MM.1S (cell line): ENCODE measurements around the gene FAM237A.

Source experiments
- DNase-seq: peaks from one replicate; pipeline ENCODE4 v3.0.0-alpha.2; 2015
- H2AFZ ChIP-seq: fragments of 300-600 bp; sonication (generic); 2 replicates; pipeline ENCODE4 v1.6.0; 2016; ENCODE audit warnings: antibody characterized with exemption, low read length
- H3F3A ChIP-seq: fragments of 300-600 bp; sonication (generic); 2 replicates; pipeline ENCODE4 v1.6.1; 2016; ENCODE audit warnings: mild to moderate bottlenecking, antibody characterized with exemption, low read length, moderate library complexity, mixed read lengths; ENCODE audit not compliant: insufficient read depth
- H3K27ac ChIP-seq: fragments of 300-600 bp; sonication (generic); 2 replicates; pipeline ENCODE4 v1.5.1; 2016; ENCODE audit warnings: mild to moderate bottlenecking, low read length
- H3K27me3 ChIP-seq: fragments of 300-600 bp; sonication (generic); replicated peaks from 2 replicates; pipeline ENCODE4 v1.6.0; 2016; ENCODE audit warnings: low read length; ENCODE audit not compliant: insufficient read depth
- H3K36me3 ChIP-seq: fragments of 300-600 bp; sonication (generic); replicated peaks from 2 replicates; pipeline ENCODE4 v1.6.1; 2016; ENCODE audit warnings: mild to moderate bottlenecking, low read length, mixed read lengths; ENCODE audit not compliant: insufficient read depth
- H3K4me1 ChIP-seq: fragments of 300-600 bp; sonication (generic); 2 replicates; pipeline ENCODE4 v1.6.1; 2016; ENCODE audit warnings: low read length, mixed read lengths
- H3K4me2 ChIP-seq: fragments of 300-600 bp; sonication (generic); 2 replicates; pipeline ENCODE4 v1.6.0; 2016; ENCODE audit warnings: low read depth, low read length
- H3K4me3 ChIP-seq: fragments of 300-600 bp; sonication (generic); 2 replicates; pipeline ENCODE4 v1.5.1; 2016; ENCODE audit warnings: low read length, mixed read lengths
- H3K79me2 ChIP-seq: fragments of 300-600 bp; sonication (generic); 2 replicates; pipeline ENCODE4 v1.6.1; 2016; ENCODE audit warnings: mixed run types, low read length, mixed read lengths
- H3K9ac ChIP-seq: fragments of 300-600 bp; sonication (generic); 2 replicates; pipeline ENCODE4 v1.6.1; 2016; ENCODE audit warnings: low read length, mixed read lengths
- H3K9me2 ChIP-seq: fragments of 300-600 bp; sonication (generic); replicated peaks from 2 replicates; pipeline ENCODE4 v1.6.1; 2016; ENCODE audit warnings: mild to moderate bottlenecking, low read length, mixed read lengths; ENCODE audit not compliant: insufficient read depth
- H3K9me3 ChIP-seq: fragments of 300-600 bp; sonication (generic); replicated peaks from 2 replicates; pipeline ENCODE4 v1.6.1; 2016; ENCODE audit warnings: mild to moderate bottlenecking, low read length, mixed read lengths; ENCODE audit not compliant: insufficient read depth
- H4K20me1 ChIP-seq: fragments of 300-600 bp; sonication (generic); 2 replicates; pipeline ENCODE4 v1.6.1; 2016; ENCODE audit warnings: mild to moderate bottlenecking, low read length, moderate library complexity, mixed read lengths; ENCODE audit not compliant: insufficient read depth
- EZH2 ChIP-seq: fragments of 300-600 bp; sonication (generic); optimal IDR thresholded peaks from 2 replicates; pipeline ENCODE3; 2017; ENCODE audit warnings: low read depth, mild to moderate bottlenecking, antibody characterized with exemption, low read length, mixed read lengths
- EZH2phosphoT487 ChIP-seq: fragments of 300-600 bp; sonication (generic); IDR thresholded peaks from 2 replicates; pipeline ENCODE4 v1.6.1; 2018; ENCODE audit warnings: antibody characterized with exemption, low read length
- TF ChIP-seq, protein P1 (sequence below): fragments of 300-600 bp; sonication (generic); IDR thresholded peaks from 2 replicates; pipeline ENCODE4 v1.5.1; 2016; ENCODE audit warnings: antibody characterized with exemption, low read length, mixed read lengths

Gene FAM237A

DNA sequence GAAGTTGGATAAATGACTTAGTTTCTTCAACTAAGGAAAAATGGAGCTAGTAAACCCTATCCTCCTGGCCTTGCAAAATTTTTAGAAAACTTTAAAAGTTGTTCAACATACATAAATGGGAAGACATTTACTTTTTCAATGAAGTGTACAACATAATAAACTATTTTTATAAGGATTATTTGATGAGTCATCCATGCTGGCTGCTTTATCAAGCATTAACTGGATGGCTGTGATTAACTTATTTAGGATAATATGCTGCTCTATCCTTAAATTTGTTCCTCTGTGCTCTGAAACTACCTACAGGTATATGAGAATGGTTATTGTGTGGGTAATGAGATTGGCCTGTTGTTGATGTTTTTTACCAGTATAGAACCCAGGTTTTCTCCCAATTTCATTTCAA, 54.6 kb downstream of the FAM237A start:
- Histone ChIP-seq H3K4me3 (no peak overlapping the region), H3K9me3 (no peaks in the 10 kb centered on the region), H4K20me1 (no peaks in the 10 kb centered on the region), H3K4me1 (no peaks in the 10 kb centered on the region), H3K27me3 (no peaks in the 10 kb centered on the region), H3F3A (no peaks in the 10 kb centered on the region), H3K9ac (no peak overlapping the region), H3K9me2 (no peaks in the 10 kb centered on the region), H3K4me2 (no peak overlapping the region), H3K79me2 (no peaks in the 10 kb centered on the region), H3K27ac (no peak overlapping the region), H3K36me3 (no peaks in the 10 kb centered on the region), H2AFZ (no peak overlapping the region)
- DNase-seq: no peak
- TF ChIP-seq, protein P1, sequence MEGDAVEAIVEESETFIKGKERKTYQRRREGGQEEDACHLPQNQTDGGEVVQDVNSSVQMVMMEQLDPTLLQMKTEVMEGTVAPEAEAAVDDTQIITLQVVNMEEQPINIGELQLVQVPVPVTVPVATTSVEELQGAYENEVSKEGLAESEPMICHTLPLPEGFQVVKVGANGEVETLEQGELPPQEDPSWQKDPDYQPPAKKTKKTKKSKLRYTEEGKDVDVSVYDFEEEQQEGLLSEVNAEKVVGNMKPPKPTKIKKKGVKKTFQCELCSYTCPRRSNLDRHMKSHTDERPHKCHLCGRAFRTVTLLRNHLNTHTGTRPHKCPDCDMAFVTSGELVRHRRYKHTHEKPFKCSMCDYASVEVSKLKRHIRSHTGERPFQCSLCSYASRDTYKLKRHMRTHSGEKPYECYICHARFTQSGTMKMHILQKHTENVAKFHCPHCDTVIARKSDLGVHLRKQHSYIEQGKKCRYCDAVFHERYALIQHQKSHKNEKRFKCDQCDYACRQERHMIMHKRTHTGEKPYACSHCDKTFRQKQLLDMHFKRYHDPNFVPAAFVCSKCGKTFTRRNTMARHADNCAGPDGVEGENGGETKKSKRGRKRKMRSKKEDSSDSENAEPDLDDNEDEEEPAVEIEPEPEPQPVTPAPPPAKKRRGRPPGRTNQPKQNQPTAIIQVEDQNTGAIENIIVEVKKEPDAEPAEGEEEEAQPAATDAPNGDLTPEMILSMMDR: no peak
- TF ChIP-seq EZH2 (no peak), EZH2phosphoT487 (no peak)

DNA sequence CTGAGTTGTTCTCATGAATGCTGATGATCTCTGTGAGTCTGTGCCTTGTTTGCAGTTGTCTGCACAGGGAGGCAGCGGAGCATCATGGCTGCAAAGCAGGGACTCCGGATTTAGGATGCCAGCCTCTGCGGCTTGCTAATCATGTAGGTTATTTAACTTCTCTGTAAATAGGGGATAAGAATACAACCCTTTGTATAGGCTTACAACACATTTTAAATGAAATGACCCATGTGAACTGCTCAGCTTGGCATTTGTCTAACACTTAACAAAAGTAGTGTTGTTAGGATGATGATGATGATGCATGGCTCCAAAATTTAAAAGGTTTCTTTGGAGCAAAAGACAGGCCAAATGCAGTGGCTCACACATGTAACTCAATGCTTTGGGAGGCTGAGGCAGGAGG, 56.5 kb downstream of the FAM237A start:
- Histone ChIP-seq H3K27me3 (no peaks in the 10 kb centered on the region), H3F3A (no peaks in the 10 kb centered on the region), H3K9me3 (no peaks in the 10 kb centered on the region), H3K9me2 (no peaks in the 10 kb centered on the region), H4K20me1 (no peaks in the 10 kb centered on the region), H3K4me2 (no peak overlapping the region), H3K4me3 (no peak overlapping the region), H3K4me1 (no peaks in the 10 kb centered on the region), H2AFZ (no peak overlapping the region), H3K36me3 (no peaks in the 10 kb centered on the region), H3K9ac (no peak overlapping the region), H3K27ac (no peak overlapping the region), H3K79me2 (no peaks in the 10 kb centered on the region)
- DNase-seq: no peak
- TF ChIP-seq, protein P1: no peak
- no peak for TF ChIP-seq EZH2phosphoT487
- TF ChIP-seq EZH2: no peak
